ENCODE results near the gene FBLN5. TPM values are rescaled to one million over a fixed set of nuclear protein-coding genes. Genes with fewer than 3 reads are reported as not detected.

Gene FBLN5
- 1 to 10 TPM; 2.0 to 2.5 TPM for total RNA-seq

GRCh38 chr14:91947475-91948184 lies at the start of gene FBLN5:
Gene FBLN5 (minus strand): TSS chr14:91947694. CDS start chr14:91947229, 465 bp downstream.
- H3K4me1 Mint-ChIP-seq: peaks cover 13% of the 10 kb centered on the region
- DNase-seq: peak; percentile 19
- CTCF ChIA-PET: interaction anchor here (1.3 to 2.1 kb wide), 2 partner anchors 11 to 49 kb away, joined by 3 to 8 read pairs; no protein-coding TSS in a partner anchor
- no peaks in the 10 kb centered on the region for H3K36me3 Mint-ChIP-seq (ENCODE audit: low read depth)
- peak within 1 kb of the TSS; percentile 62 for H3K4me3 Mint-ChIP-seq
- POLR2A ChIA-PET: interaction anchor here (1.6 kb wide), 1 partner anchor 31 kb away, joined by 3 read pairs; no protein-coding TSS in a partner anchor
- H3K9me3 Mint-ChIP-seq: no peaks in the 10 kb centered on the region
- no peak within 1 kb of the TSS for H3K27ac Mint-ChIP-seq
- peaks cover 34% of the 10 kb centered on the region for H3K27me3 Mint-ChIP-seq

GRCh38 chr14:91996948-91997371 lies 49.5 kb upstream of the FBLN5 start:
- ChIA-PET POLR2A (interaction anchor here (1.0 to 2.1 kb wide), 6 partner anchors 9 to 495 kb away, joined by 3 to 17 read pairs (median 5); partner anchors contain the start of genes TC2N and TRIP11), CTCF (interaction anchor here (0.6 to 2.1 kb wide), 51 partner anchors 8 to 570 kb away, joined by 3 to 16 read pairs (median 4); partner anchors contain the start of genes ATXN3, CPSF2, NDUFB1 and TC2N)
- Mint-ChIP-seq H3K36me3 (ENCODE audit: low read depth) (peaks cover 48% of the 10 kb centered on the region), H3K4me1 (peaks cover 38% of the 10 kb centered on the region), H3K4me3 (no peak overlapping the region), H3K27me3 (no peaks in the 10 kb centered on the region), H3K9me3 (no peaks in the 10 kb centered on the region), H3K27ac (no peak overlapping the region)
- DNase-seq: no peak

GRCh38 chr14:91987192-91987591 lies 39.7 kb upstream of the FBLN5 start:
- no peak for DNase-seq
- Mint-ChIP-seq H3K4me3 (no peak overlapping the region), H3K36me3 (ENCODE audit: low read depth) (peaks cover 66% of the 10 kb centered on the region), H3K9me3 (no peaks in the 10 kb centered on the region), H3K27ac (no peak overlapping the region), H3K4me1 (peaks cover 2% of the 10 kb centered on the region), H3K27me3 (no peaks in the 10 kb centered on the region)
- ChIA-PET CTCF (interaction anchor here (1.0 kb wide), 1 partner anchor 9 kb away, joined by 3 read pairs; no protein-coding TSS in a partner anchor), POLR2A (no interaction called here)

GRCh38 chr14:91985521-91986255 lies 38.2 kb upstream of the FBLN5 start:
- CTCF ChIA-PET: interaction anchor here (1.6 kb wide), 1 partner anchor 11 kb away, joined by 7 read pairs; no protein-coding TSS in a partner anchor
- Mint-ChIP-seq H3K4me1 (peaks cover 2% of the 10 kb centered on the region), H3K27me3 (no peaks in the 10 kb centered on the region), H3K4me3 (no peak overlapping the region), H3K27ac (no peak overlapping the region), H3K9me3 (no peaks in the 10 kb centered on the region), H3K36me3 (ENCODE audit: low read depth) (peaks cover 63% of the 10 kb centered on the region)
- POLR2A ChIA-PET: interaction anchor here (0.9 to 1.6 kb wide), 2 partner anchors 11 to 55 kb away, joined by 4 to 5 read pairs; no protein-coding TSS in a partner anchor
- no peak for DNase-seq

GRCh38 chr14:91985008-91985407 lies 37.5 kb upstream of the FBLN5 start:
- Mint-ChIP-seq H3K27ac (no peak overlapping the region), H3K36me3 (ENCODE audit: low read depth) (peaks cover 65% of the 10 kb centered on the region), H3K9me3 (no peaks in the 10 kb centered on the region), H3K4me1 (peaks cover 8% of the 10 kb centered on the region), H3K4me3 (no peak overlapping the region), H3K27me3 (no peaks in the 10 kb centered on the region)
- DNase-seq: no peak
- ChIA-PET POLR2A (interaction anchor here (1.6 kb wide), 1 partner anchor 12 kb away, joined by 5 read pairs; no protein-coding TSS in a partner anchor), CTCF (interaction anchor here (1.6 kb wide), 1 partner anchor 12 kb away, joined by 7 read pairs; no protein-coding TSS in a partner anchor)

- POLR2A ChIA-PET: no interaction called here
- H3K27ac Mint-ChIP-seq: no peak overlapping the region
- peaks cover 56% of the 10 kb centered on the region for H3K36me3 Mint-ChIP-seq (ENCODE audit: low read depth)
- no peaks in the 10 kb centered on the region for H3K9me3 Mint-ChIP-seq
- H3K4me3 Mint-ChIP-seq: no peak overlapping the region
- CTCF ChIA-PET: interaction anchor here (1.0 kb wide), 1 partner anchor 14 kb away, joined by 4 read pairs; no protein-coding TSS in a partner anchor
- H3K4me1 Mint-ChIP-seq: peaks cover 17% of the 10 kb centered on the region
- DNase-seq: no peak
- H3K27me3 Mint-ChIP-seq: no peaks in the 10 kb centered on the region
Observed at GRCh38 chr14:91983588-91983987, 36.1 kb upstream of the FBLN5 start.

- no peak overlapping the region for H3K4me3 Mint-ChIP-seq
- POLR2A ChIA-PET: interaction anchor here (1.3 kb wide), 1 partner anchor 113 kb away, joined by 3 read pairs; the partner anchor contains the start of gene TC2N
Observed at GRCh38 chr14:91980157-91980556, 32.7 kb upstream of the FBLN5 start.

GRCh38 chr14:91977884-91978283 lies 30.4 kb upstream of the FBLN5 start:
- POLR2A ChIA-PET: interaction anchor here (1.3 kb wide), 1 partner anchor 62 kb away, joined by 3 read pairs; the partner anchor contains the start of gene TRIP11
- H3K4me3 Mint-ChIP-seq: no peak overlapping the region
- peaks cover 28% of the 10 kb centered on the region for H3K36me3 Mint-ChIP-seq (ENCODE audit: low read depth)

More at GRCh38 chr14:91980157-91980556, 32.7 kb upstream of the FBLN5 start:
- CTCF ChIA-PET: interaction anchor here (0.5 to 1.8 kb wide), 2 partner anchors 17 to 67 kb away, joined by 3 to 14 read pairs; no protein-coding TSS in a partner anchor
- Mint-ChIP-seq H3K36me3 (ENCODE audit: low read depth) (peaks cover 33% of the 10 kb centered on the region), H3K4me1 (peaks cover 36% of the 10 kb centered on the region), H3K27me3 (no peaks in the 10 kb centered on the region), H3K27ac (peak overlapping the region; percentile 10), H3K9me3 (no peaks in the 10 kb centered on the region)
- no peak for DNase-seq

GRCh38 chr14:91975763-91976162 lies 28.3 kb upstream of the FBLN5 start:
- Mint-ChIP-seq H3K27ac (no peak overlapping the region), H3K9me3 (no peaks in the 10 kb centered on the region), H3K4me3 (no peak overlapping the region), H3K4me1 (peaks cover 38% of the 10 kb centered on the region), H3K27me3 (no peaks in the 10 kb centered on the region), H3K36me3 (ENCODE audit: low read depth) (peaks cover 31% of the 10 kb centered on the region)
- CTCF ChIA-PET: interaction anchor here (0.6 to 2.5 kb wide), 6 partner anchors 17 to 576 kb away, joined by 3 to 8 read pairs (median 3); partner anchors contain the start of gene TRIP11
- DNase-seq: no peak
- POLR2A ChIA-PET: interaction anchor here (0.6 kb wide), 1 partner anchor 67 kb away, joined by 4 read pairs; no protein-coding TSS in a partner anchor

More at GRCh38 chr14:91977884-91978283, 30.4 kb upstream of the FBLN5 start:
- CTCF ChIA-PET: interaction anchor here (0.8 kb wide), 1 partner anchor 19 kb away, joined by 3 read pairs; no protein-coding TSS in a partner anchor
- no peaks in the 10 kb centered on the region for H3K27me3 Mint-ChIP-seq
- H3K9me3 Mint-ChIP-seq: no peaks in the 10 kb centered on the region
- no peak for DNase-seq
- no peak overlapping the region for H3K27ac Mint-ChIP-seq
- H3K4me1 Mint-ChIP-seq: peaks cover 38% of the 10 kb centered on the region

- no peak for DNase-seq
- POLR2A ChIA-PET: no interaction called here
- Mint-ChIP-seq H3K4me1 (peaks cover 11% of the 10 kb centered on the region), H3K9me3 (no peaks in the 10 kb centered on the region), H3K4me3 (no peak overlapping the region), H3K27ac (no peak overlapping the region), H3K27me3 (no peaks in the 10 kb centered on the region), H3K36me3 (ENCODE audit: low read depth) (peaks cover 45% of the 10 kb centered on the region)
- CTCF ChIA-PET: no interaction called here
Observed at GRCh38 chr14:91971188-91971778, 23.8 kb upstream of the FBLN5 start.

GRCh38 chr14:91968280-91968679 lies 20.8 kb upstream of the FBLN5 start:
- CTCF ChIA-PET: interaction anchor here (1.4 kb wide), 1 partner anchor 28 kb away, joined by 4 read pairs; no protein-coding TSS in a partner anchor
- peaks cover 38% of the 10 kb centered on the region for H3K36me3 Mint-ChIP-seq (ENCODE audit: low read depth)
- POLR2A ChIA-PET: no interaction called here
- H3K4me3 Mint-ChIP-seq: no peak overlapping the region
- peak overlapping the region; percentile 57 for H3K27ac Mint-ChIP-seq
- peak; percentile 40 for DNase-seq
- H3K9me3 Mint-ChIP-seq: no peaks in the 10 kb centered on the region
- H3K4me1 Mint-ChIP-seq: peaks cover 8% of the 10 kb centered on the region
- no peaks in the 10 kb centered on the region for H3K27me3 Mint-ChIP-seq

GRCh38 chr14:91964724-91965123 lies 17.2 kb upstream of the FBLN5 start:
- Mint-ChIP-seq H3K27ac (no peak overlapping the region), H3K4me3 (no peak overlapping the region), H3K36me3 (ENCODE audit: low read depth) (peaks cover 27% of the 10 kb centered on the region), H3K9me3 (no peaks in the 10 kb centered on the region), H3K27me3 (no peaks in the 10 kb centered on the region), H3K4me1 (peaks cover 18% of the 10 kb centered on the region)
- ChIA-PET POLR2A (no interaction called here), CTCF (no interaction called here)
- no peak for DNase-seq

Data from activated CD4-positive, alpha-beta memory T cell treated with anti-CD3 and anti-CD28 coated beads, Interleukin-2, amount 10 ng/mL, durations not matched to agents 7 days and 5 days (primary cell).